CD4-positive, alpha-beta memory T cell (primary cell): ENCODE measurements around the gene HAND1. TPM values are rescaled to one million over a fixed set of nuclear protein-coding genes. Genes with fewer than 3 reads are reported as not detected.
A peak's percentile ranks its signal among the peaks of the same experiment; 100 is the strongest.

Experiments
- CTCF ChIA-PET: fragments of 350-600 bp; sonication (Branson Sonifier 250); formaldehyde crosslinking; loops from one replicate; lab custom pipeline; 2021; ENCODE audit warnings: inconsistent platforms; ENCODE audit not compliant: partially characterized antibody; lab: Charles Lee
- POLR2A ChIA-PET: fragments of 350-600 bp; sonication (Branson Sonifier 250); formaldehyde crosslinking; loops from one replicate; lab custom pipeline; 2021; ENCODE audit not compliant: partially characterized antibody; lab: Charles Lee
- DNase-seq, 5 donors: peaks; one replicate each; pipeline versions ENCODE4 v3.0.0 to v3.0.0-alpha.2; 2020 to 2022; ENCODE audit warnings: mixed read lengths in 1 of 5
- H3K27ac ChIP-seq: one replicate; pipeline ENCODE4 v1.7.0; 2013; ENCODE audit warnings: low read depth, low read length
- H3K27me3 ChIP-seq: 2 replicates; pipeline ENCODE4 v1.7.0; 2013; ENCODE audit warnings: mild to moderate bottlenecking, low read length, moderate library complexity; ENCODE audit not compliant: insufficient read depth
- H3K36me3 ChIP-seq: 2 replicates; pipeline ENCODE4 v1.7.0; 2013; ENCODE audit warnings: mild to moderate bottlenecking, low read length, moderate library complexity; ENCODE audit not compliant: insufficient read depth
- H3K4me1 ChIP-seq: 2 replicates; pipeline ENCODE4 v1.7.0; 2013; ENCODE audit warnings: mild to moderate bottlenecking, low read length, moderate library complexity; ENCODE audit not compliant: insufficient read depth
- H3K4me3 ChIP-seq, 2 donors: one replicate each; pipeline ENCODE4 v1.7.0; 2013; ENCODE audit warnings: low read length in 2 of 2, mild to moderate bottlenecking in 1 of 2
- H3K9me3 ChIP-seq, 2 donors: one replicate each; pipeline ENCODE4 v1.7.0; 2013; ENCODE audit warnings: low read length in 2 of 2, control low read depth in 1 of 2; ENCODE audit not compliant: control insufficient read depth in 1 of 2
- H3K27ac Mint-ChIP-seq, 7 donors: one replicate each; pipeline ENCODE4 v1.8.0; 2020 to 2021; ENCODE audit warnings: mixed read lengths in 7 of 7, mild to moderate bottlenecking in 6 of 7, inconsistent platforms in 3 of 7, moderate library complexity in 3 of 7
- H3K27me3 Mint-ChIP-seq, 2 donors: one replicate each; pipeline ENCODE4 v1.8.0; 2020 to 2021; ENCODE audit warnings: mixed read lengths in 2 of 2
- H3K36me3 Mint-ChIP-seq, 2 donors: one replicate each; pipeline ENCODE4 v1.8.0; 2020 to 2021; ENCODE audit warnings: mixed read lengths in 2 of 2, inconsistent platforms in 1 of 2, mild to moderate bottlenecking in 1 of 2
- H3K4me1 Mint-ChIP-seq, 4 donors: one replicate each; pipeline ENCODE4 v1.8.0; 2020 to 2021; ENCODE audit warnings: mixed read lengths in 4 of 4, mild to moderate bottlenecking in 1 of 4
- H3K4me3 Mint-ChIP-seq, 8 donors: one replicate each; pipeline ENCODE4 v1.8.0; 2020 to 2021; ENCODE audit warnings: mixed read lengths in 8 of 8, mild to moderate bottlenecking in 7 of 8, moderate library complexity in 6 of 8, inconsistent platforms in 3 of 8
- H3K9me3 Mint-ChIP-seq, 8 donors: one replicate each; pipeline ENCODE4 v1.8.0; 2020 to 2021; ENCODE audit warnings: mixed read lengths in 8 of 8, mild to moderate bottlenecking in 5 of 8, inconsistent platforms in 3 of 8, moderate library complexity in 1 of 8
- intact Hi-C: fragments of 100-400 bp; cut with micrococcal nuclease; formaldehyde crosslinking; loops from one replicate; pipeline ENCODE4 v1.15.1; 2023
- polyA plus RNA-seq, 2 donors: library from polyadenylated mRNA; unstranded; fragments of 300-500 nt; fragmentation: Illumina TruSeq; gene quantifications; one replicate each; pipeline ENCODE4 v1.2.3, GENCODE V29; 2021
- total RNA-seq, 2 experiments: library from RNA; stranded (reverse); gene quantifications; one replicate each; pipeline ENCODE4 v1.2.3, GENCODE V29; 2021

The HAND1 gene
- total and polyA plus RNA-seq, 4 experiments from 2014 or later = not detected

- DNase-seq = peak in 4 of 5 donors; percentile 15 to 26 (median 25)
- H3K4me1 Mint-ChIP-seq = peaks cover 37 to 66% (median 47%) of the 10 kb centered on the region in 4 donors
- intact Hi-C loops = loop anchor here (5.0 kb wide), 1 partner anchor 495 kb away; the partner anchor contains the start of gene MRPL22
Measured at GRCh38 chr5:154447089-154447725, 30.8 kb downstream of the HAND1 start.

DNA sequence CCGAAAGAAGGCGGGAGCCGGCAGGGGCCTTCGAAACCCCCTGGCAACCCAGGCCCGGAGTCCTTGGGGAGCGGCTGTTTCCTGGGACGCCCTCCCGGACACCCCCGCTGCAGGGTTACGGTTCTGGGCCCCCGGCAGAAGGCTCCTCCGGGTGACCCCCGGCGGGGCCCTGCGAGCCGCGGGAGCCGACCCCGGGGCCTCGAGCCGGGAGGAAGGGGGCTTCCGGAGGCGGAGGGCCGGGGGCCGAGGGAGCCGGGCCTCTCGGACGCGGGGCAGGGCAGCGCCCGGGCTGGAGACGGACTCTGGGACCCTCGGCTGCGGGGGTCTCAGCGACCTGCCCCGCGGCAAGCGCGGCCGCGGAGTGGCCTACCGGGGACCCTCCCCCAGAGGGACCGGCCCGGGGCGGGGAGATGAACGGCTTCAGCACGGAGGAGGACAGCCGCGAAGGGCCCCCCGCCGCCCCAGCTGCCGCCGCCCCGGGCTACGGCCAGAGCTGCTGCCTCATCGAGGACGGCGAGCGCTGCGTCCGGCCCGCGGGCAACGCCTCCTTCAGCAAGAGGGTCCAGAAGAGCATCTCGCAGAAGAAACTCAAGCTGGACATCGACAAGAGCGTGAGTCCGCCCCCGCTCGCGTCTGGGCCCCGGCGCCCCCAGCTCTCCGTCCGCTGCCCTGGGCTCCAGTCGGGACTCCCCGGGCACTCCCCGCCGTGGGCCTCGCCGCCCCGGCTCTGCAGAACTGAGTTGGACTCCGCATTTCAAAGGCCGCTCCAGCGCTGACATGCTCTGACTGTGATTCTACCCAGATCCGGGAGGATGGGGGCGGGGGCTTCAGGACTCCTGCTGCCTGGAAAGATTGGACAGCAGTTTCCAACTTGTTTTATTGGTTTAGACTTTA lies 31.6 kb downstream of the HAND1 start:
- Histone ChIP-seq H3K4me1 (peaks cover 46% of the 10 kb centered on the region), H3K27ac (peak overlapping the region; percentile 65), H3K4me3 (peak overlapping the region; percentile 52 to 95), H3K9me3 (no peaks in the 10 kb centered on the region), H3K36me3 (peaks cover 4% of the 10 kb centered on the region), H3K27me3 (no peaks in the 10 kb centered on the region)
- no peaks in the 10 kb centered on the region for H3K9me3 Mint-ChIP-seq
- POLR2A ChIA-PET = interaction anchor here (0.7 to 1.7 kb wide), 6 partner anchors 14 to 921 kb away, joined by 3 to 9 read pairs (median 4); partner anchors contain the start of genes FAM114A2, GALNT10 and MFAP3
- intact Hi-C loops = loop anchor here (5.0 kb wide), 1 partner anchor 496 kb away; the partner anchor contains the start of gene MRPL22
- peak overlapping the region; percentile 43 to 96 (median 86) for H3K27ac Mint-ChIP-seq
- peaks cover 40 to 73% (median 52%) of the 10 kb centered on the region in 4 donors for H3K4me1 Mint-ChIP-seq
- H3K4me3 Mint-ChIP-seq = peak overlapping the region; percentile 90 to 96 (median 92)
- CTCF ChIA-PET = interaction anchor here (0.9 to 1.6 kb wide), 2 partner anchors 16 to 374 kb away, joined by 3 to 6 read pairs; no protein-coding TSS in a partner anchor
- no peaks in the 10 kb centered on the region for H3K27me3 Mint-ChIP-seq
- peaks cover 26 to 46% of the 10 kb centered on the region in 2 donors for H3K36me3 Mint-ChIP-seq
- peak; percentile 30 to 64 (median 34) for DNase-seq

More at GRCh38 chr5:154447089-154447725, 30.8 kb downstream of the HAND1 start:
- peak overlapping the region; percentile 52 to 95 for H3K4me3 ChIP-seq
- peak overlapping the region; percentile 90 to 96 (median 92) for H3K4me3 Mint-ChIP-seq
- no peaks in the 10 kb centered on the region for H3K27me3 ChIP-seq
- H3K27ac Mint-ChIP-seq = peak overlapping the region; percentile 43 to 96 (median 86)
- peaks cover 46% of the 10 kb centered on the region for H3K4me1 ChIP-seq
- no peaks in the 10 kb centered on the region for H3K27me3 Mint-ChIP-seq
- H3K36me3 Mint-ChIP-seq = peaks cover 26 to 46% of the 10 kb centered on the region in 2 donors
- ChIA-PET POLR2A (interaction anchor here (1.1 to 1.7 kb wide), 3 partner anchors 15 to 408 kb away, joined by 3 to 9 read pairs (median 6); partner anchors contain the start of genes FAM114A2, GALNT10 and MFAP3), CTCF (interaction anchor here (0.9 to 1.6 kb wide), 5 partner anchors 15 to 375 kb away, joined by 3 to 6 read pairs (median 4); no protein-coding TSS in a partner anchor)
- no peaks in the 10 kb centered on the region for H3K9me3 ChIP-seq
- peak overlapping the region; percentile 65 for H3K27ac ChIP-seq
- H3K36me3 ChIP-seq = peaks cover 9% of the 10 kb centered on the region
- no peaks in the 10 kb centered on the region for H3K9me3 Mint-ChIP-seq

GRCh38 chr5:154445422-154446194 lies 32.4 kb downstream of the HAND1 start, which contains the start of gene SAP30L:
Gene SAP30L (plus strand): TSS chr5:154445997. CDS start chr5:154446605, 608 bp downstream.
- H3K36me3 ChIP-seq = peaks cover 6% of the 10 kb centered on the region
- ChIA-PET POLR2A (interaction anchor here (0.7 to 1.7 kb wide), 6 partner anchors 13 to 922 kb away, joined by 3 to 9 read pairs (median 4); partner anchors contain the start of genes FAM114A2, GALNT10 and MFAP3), CTCF (interaction anchor here (1.3 kb wide), 1 partner anchor 21 kb away, joined by 5 read pairs; no protein-coding TSS in a partner anchor)
- no peaks in the 10 kb centered on the region for H3K27me3 ChIP-seq
- Mint-ChIP-seq H3K27ac (peak within 1 kb of the TSS; percentile 83 to 100 (median 96)), H3K27me3 (no peaks in the 10 kb centered on the region), H3K4me3 (peak within 1 kb of the TSS; percentile 97 to 100 (median 99)), H3K9me3 (no peaks in the 10 kb centered on the region), H3K36me3 (peaks cover 27 to 48% of the 10 kb centered on the region in 2 donors), H3K4me1 (peaks cover 40 to 75% (median 52%) of the 10 kb centered on the region in 4 donors)
- H3K4me3 ChIP-seq = peak within 1 kb of the TSS; percentile 95 to 99
- peak; percentile 93 to 99 (median 96) for DNase-seq
- intact Hi-C loops = loop anchor here (1.0 to 5.0 kb wide), 5 partner anchors 255 to 497 kb away; partner anchors contain the start of genes CNOT8, FAM114A2, GALNT10 and LARP1
- H3K27ac ChIP-seq = peak within 1 kb of the TSS; percentile 66
- H3K4me1 ChIP-seq = peaks cover 46% of the 10 kb centered on the region
- H3K9me3 ChIP-seq = no peaks in the 10 kb centered on the region

DNA sequence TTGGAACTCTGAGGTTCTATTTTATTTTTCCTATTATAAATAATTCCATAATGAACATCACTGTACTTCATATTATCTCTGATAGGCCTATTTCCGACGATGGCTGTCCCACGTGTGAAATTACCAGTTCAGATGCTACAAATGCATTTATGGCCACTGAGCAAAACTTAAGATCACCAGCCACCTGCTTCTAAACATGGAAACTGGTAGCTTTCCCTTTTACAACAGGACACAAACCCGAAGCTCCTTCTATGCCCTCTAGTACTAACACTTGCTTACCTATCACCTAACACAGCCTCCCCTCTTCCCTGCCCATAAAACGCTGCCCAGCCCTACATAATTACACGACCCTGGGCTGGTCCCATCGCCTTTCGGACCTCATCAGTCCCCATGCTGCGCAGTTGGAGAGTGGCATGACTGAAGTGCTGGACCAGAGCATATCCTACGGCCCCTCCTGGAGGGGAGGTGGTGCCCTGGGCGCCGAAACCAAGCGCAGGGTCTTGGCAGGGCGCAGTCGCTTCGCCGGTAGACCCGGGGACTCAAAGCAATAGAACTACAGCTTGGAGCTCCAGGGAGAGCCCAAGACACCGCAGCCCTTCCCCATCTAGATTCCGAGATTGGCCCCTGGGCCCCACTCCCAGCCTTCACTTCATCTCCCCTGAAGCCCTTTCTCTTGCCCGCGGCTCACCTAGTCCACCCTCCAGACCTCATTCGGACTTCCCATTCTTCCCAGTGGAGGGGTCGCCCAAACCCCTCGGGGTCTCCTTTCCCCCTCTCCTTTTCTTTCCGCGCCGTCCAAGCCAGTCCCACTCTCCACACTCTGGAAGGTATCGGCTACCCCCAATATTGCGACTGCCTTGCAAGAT lies 33.2 kb downstream of the HAND1 start:
- POLR2A ChIA-PET = interaction anchor here (0.7 kb wide), 1 partner anchor 255 kb away, joined by 3 read pairs; no protein-coding TSS in a partner anchor
- CTCF ChIA-PET = interaction anchor here (1.0 to 1.3 kb wide), 2 partner anchors 22 to 373 kb away, joined by 3 to 5 read pairs; no protein-coding TSS in a partner anchor
- H3K27me3 ChIP-seq = no peaks in the 10 kb centered on the region
- H3K36me3 Mint-ChIP-seq = peaks cover 26 to 47% of the 10 kb centered on the region in 2 donors
- H3K36me3 ChIP-seq = peaks cover 8% of the 10 kb centered on the region
- H3K4me3 ChIP-seq = peak overlapping the region; percentile 95 to 99
- H3K4me3 Mint-ChIP-seq = peak overlapping the region; percentile 97 to 100 (median 99)
- peaks cover 44% of the 10 kb centered on the region for H3K4me1 ChIP-seq
- H3K4me1 Mint-ChIP-seq = peaks cover 34 to 67% (median 45%) of the 10 kb centered on the region in 4 donors
- intact Hi-C loops = loop anchor here (1.0 to 5.0 kb wide), 5 partner anchors 254 to 498 kb away; partner anchors contain the start of genes CNOT8, FAM114A2, GALNT10 and LARP1
- H3K27ac ChIP-seq = peak overlapping the region; percentile 66
- peak overlapping the region; percentile 83 to 100 (median 96) for H3K27ac Mint-ChIP-seq
- no peaks in the 10 kb centered on the region for H3K9me3 ChIP-seq
- DNase-seq = peak in 3 of 5 donors; percentile 5 to 15 (median 9)
- no peaks in the 10 kb centered on the region for H3K9me3 Mint-ChIP-seq
- no peaks in the 10 kb centered on the region for H3K27me3 Mint-ChIP-seq

DNA sequence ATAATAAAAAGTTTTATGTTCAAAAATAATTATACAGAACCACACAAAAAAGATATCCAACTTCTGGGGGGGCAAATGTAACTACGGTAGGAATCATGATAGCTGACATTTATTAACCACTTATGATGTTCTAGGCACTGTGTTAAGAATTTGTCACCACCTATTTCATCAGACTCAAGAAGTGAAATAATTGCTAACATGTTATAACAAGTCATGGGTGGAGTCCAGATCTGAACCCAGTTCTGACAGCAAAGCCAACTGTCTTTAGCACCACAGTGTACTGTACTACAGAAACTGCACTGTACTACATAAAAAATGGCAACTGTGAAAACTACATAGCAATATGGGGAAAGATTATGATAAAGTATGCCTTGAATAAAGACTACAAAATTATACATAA lies 35.2 kb downstream of the HAND1 start:
- H3K27me3 ChIP-seq = no peaks in the 10 kb centered on the region
- peaks cover 22% of the 10 kb centered on the region for H3K36me3 ChIP-seq
- no peaks in the 10 kb centered on the region for H3K27me3 Mint-ChIP-seq
- intact Hi-C loops = no loop called here
- ChIA-PET POLR2A (no interaction called here), CTCF (no interaction called here)
- H3K36me3 Mint-ChIP-seq = peaks cover 46 to 60% of the 10 kb centered on the region in 2 donors
- H3K9me3 Mint-ChIP-seq = no peaks in the 10 kb centered on the region
- H3K4me3 Mint-ChIP-seq = peak overlapping the region in 1 of 8 donors; percentile 41
- H3K4me3 ChIP-seq = no peak overlapping the region
- H3K9me3 ChIP-seq = no peaks in the 10 kb centered on the region
- H3K4me1 ChIP-seq = peaks cover 24% of the 10 kb centered on the region
- H3K4me1 Mint-ChIP-seq = peaks cover 19 to 48% (median 30%) of the 10 kb centered on the region in 4 donors
- peak overlapping the region in 1 of 7 donors; percentile 62 for H3K27ac Mint-ChIP-seq
- no peak overlapping the region for H3K27ac ChIP-seq
- DNase-seq = no peak
